HG03521 (cell line): ENCODE data around the gene PGLYRP2.
"Not testable (repeated sequence)": the region's sequence is repeated elsewhere in the genome, so short reads cannot be mapped to it uniquely, and the experiment has no call there.

Source experiments
- ATAC-seq: cut with Tn5 transposase; IDR thresholded peaks from one replicate; pipeline ENCODE4 v1.9.1; 2021; ENCODE audit warnings: mild to moderate bottlenecking, moderate library complexity; ENCODE audit not compliant: unreplicated experiment

PGLYRP2 gene

DNA sequence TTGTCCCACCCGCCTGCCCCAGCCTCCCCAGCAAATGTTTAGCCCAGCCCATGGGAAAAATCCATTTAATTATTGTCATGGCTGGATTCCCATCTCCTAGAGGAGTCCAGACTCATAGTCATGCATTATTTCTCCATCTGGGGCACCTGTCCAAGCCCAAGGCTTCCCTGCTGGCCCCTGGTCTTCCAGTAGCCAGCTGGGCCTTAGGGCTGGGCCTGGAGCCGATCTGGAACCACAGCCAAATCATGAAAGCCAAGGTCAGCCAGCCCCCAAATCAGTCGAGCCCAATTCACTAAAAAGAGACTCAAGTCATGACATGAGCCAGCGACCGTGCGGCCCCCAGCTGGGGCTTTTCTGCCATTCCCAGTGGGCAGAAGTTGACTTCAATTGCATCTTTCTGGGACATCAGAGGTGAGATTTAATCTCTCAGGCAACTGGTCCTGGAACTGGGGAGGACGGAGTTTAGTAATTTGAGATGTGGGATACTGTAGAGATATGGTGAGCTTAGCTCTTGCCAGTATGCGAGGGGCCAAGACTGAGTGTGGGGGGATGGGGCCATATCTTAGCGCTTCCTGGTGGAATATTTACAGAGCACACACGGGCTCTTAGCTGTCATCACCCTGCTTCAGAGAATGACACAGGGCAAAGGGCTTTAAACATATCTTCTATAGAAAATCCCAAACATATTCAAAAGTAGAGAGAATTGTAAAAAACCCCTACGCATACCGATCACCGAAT is 9.4 kb upstream of the PGLYRP2 start:
- no peak for ATAC-seq

GRCh38 chr19:15487038-15487437 is 7.7 kb upstream of the PGLYRP2 start:
- no peak for ATAC-seq

GRCh38 chr19:15485768-15486167 is 6.5 kb upstream of the PGLYRP2 start:
- ATAC-seq, result not testable (repeated sequence)

DNA sequence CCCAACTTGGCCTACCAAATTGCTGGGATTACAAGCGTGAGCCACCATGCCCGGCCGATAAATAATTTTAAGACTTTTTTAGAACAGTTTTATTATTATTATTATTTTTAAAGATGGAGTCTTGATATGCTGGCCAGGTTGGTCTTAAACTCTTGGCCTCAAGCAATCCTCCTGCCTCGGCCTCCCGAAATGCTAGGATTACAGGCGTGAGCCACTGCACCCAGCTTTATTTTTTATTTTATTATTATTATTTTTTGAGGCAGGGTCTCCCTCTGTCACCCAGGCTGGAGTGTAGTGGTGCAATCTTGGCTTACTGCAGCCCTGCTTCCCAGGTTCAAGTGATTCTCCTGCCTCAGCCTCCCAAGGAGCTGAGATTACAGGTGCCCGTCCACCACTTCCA is 1.7 kb upstream of the PGLYRP2 start:
- not testable (repeated sequence) for ATAC-seq

DNA sequence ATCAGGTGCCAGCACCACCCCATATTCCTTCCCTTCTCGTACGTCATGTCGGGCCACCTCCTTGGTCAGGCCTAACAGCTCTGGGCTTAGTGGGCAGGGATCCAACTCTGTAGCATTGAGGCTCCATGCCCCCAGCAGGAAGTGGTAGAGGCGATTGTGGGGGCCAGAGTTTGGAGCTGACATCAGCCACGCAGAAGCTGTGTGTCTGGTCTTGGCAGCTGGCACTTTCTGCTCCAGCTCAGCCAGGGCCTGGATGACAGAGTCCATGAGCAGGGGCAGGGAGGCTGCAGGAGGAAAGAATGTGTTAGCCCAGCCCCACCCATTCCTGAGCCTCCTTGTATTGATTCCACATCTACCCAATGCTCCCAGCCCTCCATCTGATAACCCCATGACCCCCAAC is 3.0 kb downstream of the PGLYRP2 start:
- ATAC-seq, result no peak

DNA sequence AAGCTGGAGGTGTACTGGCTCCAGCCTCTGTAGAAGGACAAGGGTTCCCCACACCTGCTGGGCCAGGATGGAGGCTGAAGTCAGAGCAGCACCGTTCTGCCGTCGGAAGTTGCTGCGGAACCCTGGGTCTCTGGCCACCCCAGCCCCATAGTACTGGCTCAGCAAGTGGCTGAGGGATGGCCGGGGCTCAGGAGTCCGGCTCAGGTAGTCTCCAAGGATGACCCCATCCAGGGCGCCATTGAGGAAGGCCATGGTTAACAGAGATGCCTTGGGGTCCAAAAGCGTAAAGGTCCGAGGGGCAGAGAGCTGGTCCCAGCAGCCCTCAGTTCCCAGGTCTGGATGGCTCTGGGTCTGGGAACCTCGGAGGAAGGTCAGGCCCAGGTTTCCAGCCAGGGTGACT is 3.7 kb downstream of the PGLYRP2 start:
- ATAC-seq, result no peak

GRCh38 chr19:15475169-15475568 is 4.1 kb downstream of the PGLYRP2 start:
- ATAC-seq, result no peak

DNA sequence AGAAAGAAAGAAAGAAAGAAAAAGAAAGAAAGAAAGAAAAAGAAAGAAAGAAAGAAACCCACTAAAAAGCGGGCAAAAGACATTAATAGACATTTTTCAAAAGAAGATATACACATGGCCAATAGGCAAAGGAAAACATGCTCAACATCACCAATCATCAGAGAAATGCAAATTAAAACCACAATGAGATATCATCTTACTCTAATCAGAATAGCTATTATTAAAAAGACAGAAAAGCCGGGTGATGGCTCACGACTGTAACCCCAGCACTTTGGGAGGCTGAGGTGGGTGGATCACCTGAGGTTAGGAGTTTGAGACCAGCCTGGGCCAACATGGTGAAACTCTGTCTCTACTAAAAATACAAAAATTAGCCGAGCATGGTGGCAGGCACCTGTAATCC is 5.5 kb downstream of the PGLYRP2 start:
- ATAC-seq, result not testable (repeated sequence)

- no peak for ATAC-seq
Measured at GRCh38 chr19:15471639-15472101, 7.6 kb downstream of the PGLYRP2 start.

DNA sequence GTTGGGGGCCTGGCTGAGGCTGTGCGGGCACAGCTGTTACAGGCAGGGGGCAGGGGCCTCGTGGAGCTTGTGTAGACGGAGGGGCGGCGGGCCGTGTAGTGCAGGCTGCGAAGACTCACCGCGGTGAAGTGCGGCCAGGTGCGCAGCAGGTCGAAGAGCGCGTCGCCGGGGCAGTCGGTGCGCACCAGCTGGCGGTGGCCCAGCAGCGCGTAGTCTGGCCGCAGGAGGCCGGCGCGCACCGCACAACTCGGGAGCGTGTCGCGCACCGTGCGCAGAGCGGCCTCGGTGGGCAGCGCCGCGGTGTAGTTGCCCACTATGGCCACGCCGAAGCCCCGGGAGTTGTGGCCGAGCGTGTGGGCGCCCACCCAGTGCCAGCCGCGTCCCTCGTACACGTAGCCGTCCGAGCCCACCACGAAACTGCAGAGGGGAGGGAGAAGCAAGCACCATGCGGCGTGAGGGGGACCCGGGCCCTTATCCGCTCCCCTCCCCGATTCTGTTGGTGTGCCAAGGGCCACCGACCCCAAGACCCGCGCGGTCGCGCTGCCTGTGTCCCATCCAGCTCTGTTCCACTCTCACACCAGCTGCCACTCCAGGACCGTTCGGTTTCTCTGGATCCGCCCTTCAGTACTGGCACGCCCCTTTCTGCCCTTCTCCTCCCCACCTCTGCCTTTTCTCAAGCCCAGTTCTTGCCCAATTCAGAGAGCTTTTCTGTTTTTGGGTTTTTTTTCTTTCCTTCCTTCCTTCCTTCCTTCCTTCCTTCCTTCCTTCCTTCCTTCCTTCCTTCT is 9.6 kb downstream of the PGLYRP2 start:
- ATAC-seq, result no peak

- no peak for ATAC-seq
Measured at GRCh38 chr19:15468675-15469512, 10.4 kb downstream of the PGLYRP2 start.

GRCh38 chr19:15467734-15468214 is 11.5 kb downstream of the PGLYRP2 start:
- ATAC-seq, result no peak

DNA sequence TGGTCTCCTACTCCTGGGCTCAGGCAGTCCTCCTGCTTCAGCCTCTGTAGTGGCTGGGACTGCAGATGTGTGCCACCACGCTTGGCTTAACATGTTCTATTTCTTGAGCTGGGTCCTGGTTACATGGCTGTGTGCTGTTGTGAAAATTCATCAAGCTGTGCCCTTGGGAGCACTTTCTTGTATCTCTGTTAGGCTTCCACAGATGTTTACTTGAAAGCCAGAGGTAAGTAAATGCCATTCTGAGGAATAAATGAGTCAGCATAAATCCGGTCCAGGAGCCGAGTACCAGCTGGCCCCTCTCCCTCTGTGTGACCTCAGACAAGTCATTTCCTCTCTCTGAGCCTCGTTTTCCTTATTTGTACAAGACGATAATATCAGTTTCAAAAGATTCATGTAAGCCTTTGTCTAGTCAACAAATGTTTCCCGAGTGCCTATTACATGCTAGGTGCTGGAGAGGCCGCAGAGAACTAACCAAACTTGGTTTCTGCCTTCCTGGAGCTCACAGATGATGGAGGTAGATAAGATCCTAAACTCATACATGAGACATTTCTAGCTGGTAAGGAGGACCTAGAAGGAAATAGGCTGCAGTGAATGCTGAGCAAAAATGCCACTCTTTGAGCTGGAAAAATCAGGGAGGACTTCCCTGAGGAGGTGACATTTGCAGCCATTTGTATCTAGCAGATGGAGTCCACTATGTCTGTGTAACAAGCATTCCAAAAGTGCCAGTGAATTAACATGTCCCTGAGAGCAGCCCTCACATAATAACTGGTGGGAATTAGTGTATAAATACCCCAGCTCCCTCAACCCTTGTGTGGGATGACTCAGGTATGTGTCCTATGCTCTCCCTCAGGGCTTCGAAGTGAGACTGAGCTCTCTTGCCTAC is 12.2 kb downstream of the PGLYRP2 start:
- ATAC-seq, result no peak

- no peak for ATAC-seq
Measured at GRCh38 chr19:15464394-15465385, 14.6 kb downstream of the PGLYRP2 start, which contains the start of gene RASAL3. Gene RASAL3 (minus strand): TSS chr19:15464544. CDS start chr19:15464358, 186 bp downstream.

- no peak for ATAC-seq
Measured at GRCh38 chr19:15463861-15464371, 15.4 kb downstream of the PGLYRP2 start.

DNA sequence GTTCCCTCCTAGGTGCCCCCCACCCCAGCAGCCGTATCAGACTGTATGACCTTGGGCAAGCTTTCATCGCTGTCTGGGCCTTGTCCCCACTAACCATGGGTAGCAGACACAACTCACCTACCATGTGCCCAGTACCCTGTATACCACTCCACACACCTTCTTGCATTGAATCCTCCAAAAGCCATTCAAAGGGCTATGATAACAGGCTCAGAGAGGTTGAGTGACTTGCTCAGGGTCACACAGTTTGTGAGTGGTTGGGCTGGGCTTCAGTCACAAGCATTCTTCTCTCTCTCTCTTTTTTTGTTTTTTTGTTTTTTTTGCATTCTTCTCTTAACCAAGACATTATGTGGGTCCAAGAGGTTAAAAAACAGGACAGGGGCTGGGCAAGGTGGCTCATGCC is 17.6 kb downstream of the PGLYRP2 start:
- no peak for ATAC-seq

DNA sequence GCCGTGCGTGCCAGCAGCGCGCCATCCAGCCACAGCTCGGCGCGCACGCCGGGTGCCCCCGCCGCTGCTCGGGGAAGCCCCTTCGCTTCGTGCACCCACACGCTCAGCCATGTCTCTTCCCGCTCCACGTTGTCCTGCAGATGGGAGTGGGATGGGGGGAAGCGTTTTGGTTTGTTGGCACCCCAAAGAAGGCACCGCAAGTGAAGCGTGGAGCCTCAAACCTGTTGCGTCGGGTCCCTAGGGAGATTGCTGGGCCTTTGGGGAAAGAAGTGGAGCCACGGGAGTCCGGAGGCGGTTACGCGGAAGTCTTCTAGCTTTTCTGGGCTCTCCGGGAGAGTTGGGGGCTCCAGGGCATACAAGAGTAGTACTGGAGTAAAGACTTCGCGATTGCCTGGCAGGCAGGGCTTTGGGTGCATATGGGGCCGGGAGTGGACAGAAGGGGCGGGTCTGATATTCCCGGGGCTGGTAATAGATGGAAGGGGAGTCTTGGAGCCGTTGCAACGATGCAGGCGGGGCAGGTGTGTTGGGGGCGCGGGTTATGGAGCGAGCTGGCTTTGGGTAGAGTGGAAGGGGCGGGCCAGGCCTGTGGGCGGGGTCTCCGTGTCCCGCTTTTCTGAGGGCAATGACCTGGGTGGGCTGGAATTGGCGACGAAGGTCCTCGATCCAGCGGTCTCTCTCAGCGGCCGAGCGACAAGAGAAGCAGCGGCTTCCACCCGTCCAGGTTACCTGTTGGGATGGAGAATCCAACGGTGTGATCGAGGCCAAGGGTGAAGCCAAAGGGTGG is 21.4 kb downstream of the PGLYRP2 start:
- ATAC-seq, result no peak
